NCI-H2227 (cell line): Measurements from ENCODE around the gene IL1RAPL1.

Source experiments
- DNase-seq: peaks from one replicate; lab custom pipeline; 2025; ENCODE audit not compliant: unreplicated experiment; lab: John Stamatoyannopoulos, UW

The IL1RAPL1 gene

GRCh38 chrX:29852767-29853166 lies 1265.5 kb downstream of the IL1RAPL1 start:
- DNase-seq, result no peak

- no peak for DNase-seq
Observed at GRCh38 chrX:29858714-29859113, 1271.5 kb downstream of the IL1RAPL1 start.

- DNase-seq, result no peak
Observed at GRCh38 chrX:29862126-29862677, 1275.0 kb downstream of the IL1RAPL1 start.

- DNase-seq, result no peak
Observed at GRCh38 chrX:29867971-29868370, 1280.7 kb downstream of the IL1RAPL1 start.

GRCh38 chrX:29869837-29870236 lies 1282.6 kb downstream of the IL1RAPL1 start:
- no peak for DNase-seq

- no peak for DNase-seq
Observed at GRCh38 chrX:29870608-29871007, 1283.4 kb downstream of the IL1RAPL1 start.

- no peak for DNase-seq
Observed at GRCh38 chrX:29872831-29873230, 1285.6 kb downstream of the IL1RAPL1 start.

GRCh38 chrX:29876733-29877132 lies 1289.5 kb downstream of the IL1RAPL1 start:
- no peak for DNase-seq

- no peak for DNase-seq
Observed at GRCh38 chrX:29880977-29881376, 1293.7 kb downstream of the IL1RAPL1 start.

GRCh38 chrX:29890004-29890403 lies 1302.8 kb downstream of the IL1RAPL1 start:
- DNase-seq, result no peak

GRCh38 chrX:29890646-29891200 lies 1303.5 kb downstream of the IL1RAPL1 start:
- DNase-seq, result no peak

GRCh38 chrX:29902004-29902403 lies 1314.8 kb downstream of the IL1RAPL1 start:
- no peak for DNase-seq

GRCh38 chrX:29903360-29903759 lies 1316.1 kb downstream of the IL1RAPL1 start:
- no peak for DNase-seq

- no peak for DNase-seq
Observed at GRCh38 chrX:29911673-29912072, 1324.4 kb downstream of the IL1RAPL1 start.

GRCh38 chrX:29913647-29914046 lies 1326.4 kb downstream of the IL1RAPL1 start:
- DNase-seq, result no peak

- no peak for DNase-seq
Observed at GRCh38 chrX:29922607-29923006, 1335.4 kb downstream of the IL1RAPL1 start.

GRCh38 chrX:29926056-29926455 lies 1338.8 kb downstream of the IL1RAPL1 start:
- DNase-seq, result no peak

- DNase-seq, result no peak
Observed at GRCh38 chrX:29926659-29927058, 1339.4 kb downstream of the IL1RAPL1 start.

- no peak for DNase-seq
Observed at GRCh38 chrX:29935455-29935854, 1348.2 kb downstream of the IL1RAPL1 start.

- DNase-seq, result no peak
Observed at GRCh38 chrX:29940750-29941149, 1353.5 kb downstream of the IL1RAPL1 start.

- DNase-seq, result no peak
Observed at GRCh38 chrX:29941287-29941686, 1354.0 kb downstream of the IL1RAPL1 start.

- DNase-seq, result no peak
Observed at GRCh38 chrX:29947225-29947624, 1360.0 kb downstream of the IL1RAPL1 start.

GRCh38 chrX:29948653-29949052 lies 1361.4 kb downstream of the IL1RAPL1 start:
- DNase-seq, result no peak
